Caco-2 (cell line): ENCODE results near the gene KCMF1. TPM values are rescaled to one million over a fixed set of nuclear protein-coding genes. Genes with fewer than 3 reads are reported as not detected.

Experiments used
- BruUV-seq: library from RNA; stranded (reverse); fragments of 400-500 nt; replicated peaks from 2 replicates; lab custom pipeline; 2021; lab: Mats Ljungman, UMichigan
- CTCF ChIA-PET: fragments of 300-600 bp; sonication (Branson Sonifier 250); formaldehyde crosslinking; loops from one replicate; lab custom pipeline; 2022; ENCODE audit warnings: antibody characterized with exemption; lab: Charles Lee
- POLR2A ChIA-PET: fragments of 300-600 bp; sonication (Branson Sonifier 250); formaldehyde crosslinking; loops from one replicate; lab custom pipeline; 2022; ENCODE audit warnings: antibody characterized with exemption; lab: Charles Lee
- DNase-seq, 2 experiments: peaks; one replicate each; pipeline versions ENCODE4 v3.0.0 to v3.0.0-alpha.2; 2020 to 2022
- H3K27me3 ChIP-seq: replicated peaks from 2 replicates; pipeline ENCODE4 v1.6.0; 2011; ENCODE audit warnings: low read length; ENCODE audit not compliant: control insufficient read depth, insufficient read depth
- H3K36me3 ChIP-seq: 2 replicates; pipeline ENCODE4 v1.5.1; 2011; ENCODE audit warnings: low read length; ENCODE audit not compliant: control insufficient read depth, insufficient read depth
- H3K4me1 ChIP-seq: fragments of 250-450 bp; sonication (Bioruptor Pico); 2 replicates; pipeline ENCODE4 v1.5.1; 2020; ENCODE audit warnings: mild to moderate bottlenecking
- H3K4me3 ChIP-seq: 2 replicates; pipeline ENCODE4 v1.5.1; 2011; ENCODE audit warnings: low read depth, mild to moderate bottlenecking, control low read depth, low read length
- H3K9me3 ChIP-seq: fragments of 250-450 bp; sonication (Bioruptor Pico); 2 replicates; pipeline ENCODE4 v1.5.1; 2020; ENCODE audit warnings: mild to moderate bottlenecking, moderate library complexity
- H3K27ac Mint-ChIP-seq: one replicate; pipeline ENCODE4 v1.8.0; 2022; ENCODE audit warnings: mixed read lengths; ENCODE audit not compliant: unreplicated experiment
- H3K27me3 Mint-ChIP-seq: one replicate; pipeline ENCODE4 v1.8.0; 2022; ENCODE audit warnings: mixed read lengths; ENCODE audit not compliant: insufficient read depth, unreplicated experiment
- H3K36me3 Mint-ChIP-seq: one replicate; pipeline ENCODE4 v1.8.0; 2022; ENCODE audit warnings: mild to moderate bottlenecking, mixed read lengths; ENCODE audit not compliant: insufficient read depth, unreplicated experiment
- H3K4me1 Mint-ChIP-seq: one replicate; pipeline ENCODE4 v1.8.0; 2022; ENCODE audit warnings: low read depth, mixed read lengths; ENCODE audit not compliant: unreplicated experiment
- H3K4me3 Mint-ChIP-seq: one replicate; pipeline ENCODE4 v1.8.0; 2022; ENCODE audit warnings: mild to moderate bottlenecking, moderate library complexity, mixed read lengths; ENCODE audit not compliant: unreplicated experiment
- H3K9me3 Mint-ChIP-seq: one replicate; pipeline ENCODE4 v1.8.0; 2022; ENCODE audit warnings: mixed read lengths; ENCODE audit not compliant: unreplicated experiment
- CTCF ChIP-seq, 2 experiments: fragments of 200-600 bp in 1 of 2; IDR thresholded peaks; 1 replicate in 1 of 2; 2 replicates in 1 of 2; pipeline versions ENCODE4 v1.5.1 to v1.8.0; 2011 to 2022; ENCODE audit warnings: antibody characterized with exemption in 1 of 2, control low read depth in 1 of 2, inconsistent platforms in 1 of 2, low read depth in 1 of 2, low read length in 1 of 2, mild to moderate bottlenecking in 1 of 2, moderate library complexity in 1 of 2; ENCODE audit not compliant: insufficient read depth in 1 of 2, severe bottlenecking in 1 of 2, unreplicated experiment in 1 of 2
- intact Hi-C: fragments of 100-400 bp; cut with micrococcal nuclease; formaldehyde crosslinking; loops from one replicate; pipeline ENCODE4 v1.10.0; 2022; ENCODE audit not compliant: unreplicated experiment
- total RNA-seq: library from RNA; stranded (reverse); gene quantifications from 2 replicates; pipeline ENCODE4 v1.2.3, GENCODE V29; 2022

The KCMF1 gene
- total RNA-seq, 1 experiment from 2014 or later: 81.5 TPM

- CTCF ChIA-PET: interaction anchor here (0.7 kb wide), 2 partner anchors 9 to 236 kb away, joined by 3 to 5 read pairs; no protein-coding TSS in a partner anchor
- DNase-seq: no peak
- Mint-ChIP-seq H3K36me3 (peaks cover 9% of the 10 kb centered on the region), H3K4me1 (no peaks in the 10 kb centered on the region), H3K27me3 (peaks cover 2% of the 10 kb centered on the region), H3K27ac (no peak overlapping the region), H3K4me3 (no peak overlapping the region), H3K9me3 (no peaks in the 10 kb centered on the region)
- Histone ChIP-seq H3K27me3 (no peaks in the 10 kb centered on the region), H3K4me3 (no peak overlapping the region), H3K4me1 (0 out of 2 replicates have a peak, but pooled peaks cover 5% of the 10 kb centered on the region), H3K9me3 (no peaks in the 10 kb centered on the region), H3K36me3 (no peaks in the 10 kb centered on the region)
- TF ChIP-seq CTCF (IDR thresholded peaks at IDR 0.05; ENCODE audit: insufficient read depth in 1 of 2, low read depth in 1 of 2, low read length in 1 of 2, severe bottlenecking in 1 of 2, unreplicated experiment in 1 of 2): no peak
- BruUV-seq: no TSS peak
- intact Hi-C loops: loop anchor here (10.0 kb wide), 1 partner anchor 352 kb away; the partner anchor contains the start of genes CAPG and SH2D6
- POLR2A ChIA-PET: no interaction called here
Measured at GRCh38 chr2:85062565-85062964, 91.6 kb downstream of the KCMF1 start.

GRCh38 chr2:85063981-85064599 lies 93.1 kb downstream of the KCMF1 start:
- Mint-ChIP-seq H3K27me3 (peaks cover 2% of the 10 kb centered on the region), H3K4me1 (no peaks in the 10 kb centered on the region), H3K4me3 (no peak overlapping the region), H3K27ac (no peak overlapping the region), H3K36me3 (no peaks in the 10 kb centered on the region), H3K9me3 (no peaks in the 10 kb centered on the region)
- CTCF ChIA-PET: no interaction called here
- intact Hi-C loops: loop anchor here (10.0 kb wide), 1 partner anchor 351 kb away; the partner anchor contains the start of genes CAPG and SH2D6
- H3K9me3 ChIP-seq: no peaks in the 10 kb centered on the region
- no peak for DNase-seq
- TF ChIP-seq CTCF (IDR thresholded peaks at IDR 0.05; ENCODE audit: insufficient read depth in 1 of 2, low read depth in 1 of 2, low read length in 1 of 2, severe bottlenecking in 1 of 2, unreplicated experiment in 1 of 2): no peak
- POLR2A ChIA-PET: no interaction called here
- BruUV-seq: no TSS peak
- H3K36me3 ChIP-seq: no peaks in the 10 kb centered on the region
- H3K4me1 ChIP-seq: 0 out of 2 replicates have a peak, but pooled peaks cover 5% of the 10 kb centered on the region
- no peak overlapping the region for H3K4me3 ChIP-seq
- no peaks in the 10 kb centered on the region for H3K27me3 ChIP-seq

- no peak for DNase-seq
- Histone ChIP-seq H3K9me3 (no peaks in the 10 kb centered on the region), H3K4me1 (0 out of 2 replicates have a peak, but pooled peaks cover 5% of the 10 kb centered on the region), H3K27me3 (no peaks in the 10 kb centered on the region), H3K4me3 (no peak overlapping the region), H3K36me3 (no peaks in the 10 kb centered on the region)
- H3K36me3 Mint-ChIP-seq: no peaks in the 10 kb centered on the region
- no peaks in the 10 kb centered on the region for H3K9me3 Mint-ChIP-seq
- intact Hi-C loops: loop anchor here (5.0 to 10.0 kb wide), 2 partner anchors 350 to 487 kb away; partner anchors contain the start of genes CAPG and SH2D6
- H3K4me1 Mint-ChIP-seq: no peaks in the 10 kb centered on the region
- H3K27me3 Mint-ChIP-seq: peaks cover 2% of the 10 kb centered on the region
- ChIA-PET CTCF (interaction anchor here (1.6 to 3.0 kb wide), 3 partner anchors 11 to 233 kb away, joined by 7 to 23 read pairs (median 20); no protein-coding TSS in a partner anchor), POLR2A (interaction anchor here (0.7 kb wide), 1 partner anchor 191 kb away, joined by 5 read pairs; no protein-coding TSS in a partner anchor)
- BruUV-seq: no TSS peak
- no peak overlapping the region for H3K27ac Mint-ChIP-seq
- no peak overlapping the region for H3K4me3 Mint-ChIP-seq
- TF ChIP-seq CTCF (IDR thresholded peaks at IDR 0.05; ENCODE audit: insufficient read depth in 1 of 2, low read depth in 1 of 2, low read length in 1 of 2, severe bottlenecking in 1 of 2, unreplicated experiment in 1 of 2): no peak
Measured at GRCh38 chr2:85064927-85065577, 94.1 kb downstream of the KCMF1 start.
